ENCODE measurements around the gene HEATR5B. TPM values are rescaled to one million over a fixed set of nuclear protein-coding genes. Genes with fewer than 3 reads are reported as not detected.

The HEATR5B gene
- total RNA-seq, 1 experiment from 2014 or later: 12.6 TPM

DNA sequence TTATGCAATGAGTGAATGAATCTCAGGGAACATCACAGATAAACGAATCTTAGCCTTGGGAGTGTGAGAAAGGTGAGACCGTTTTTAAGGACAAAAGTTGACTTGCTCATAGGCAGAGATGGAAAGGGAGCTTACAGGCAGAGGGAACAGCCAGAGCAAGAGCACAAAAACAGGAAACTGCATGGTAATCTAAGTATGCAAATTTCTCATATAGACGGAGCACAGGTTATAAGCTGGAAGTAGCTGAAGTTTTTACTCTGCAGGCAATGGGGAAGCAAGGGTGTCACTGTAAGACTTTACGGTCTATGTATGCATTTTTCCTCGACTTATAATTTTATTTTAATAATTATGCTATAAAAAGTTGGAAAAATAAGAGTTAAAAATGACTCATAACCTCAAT, 73.0 kb downstream of the HEATR5B start:
- no peak overlapping the region for H3K4me3 Mint-ChIP-seq
- peaks cover 4% of the 10 kb centered on the region for H3K4me1 Mint-ChIP-seq
- H3K36me3 Mint-ChIP-seq: peaks cover 8% of the 10 kb centered on the region
- POLR2A ChIA-PET: no interaction called here
- no peaks in the 10 kb centered on the region for H3K9me3 Mint-ChIP-seq
- no peak for DNase-seq (ENCODE audit: low spot score)
- ATAC-seq: peak; percentile 48; the same call in 1 of the 2 replicates
- CTCF ChIA-PET: no interaction called here
- no peaks in the 10 kb centered on the region for H3K27me3 Mint-ChIP-seq (ENCODE audit: low read depth)
- peak overlapping the region; percentile 88 for H3K27ac Mint-ChIP-seq
- no peak for TF ChIP-seq PRRX2 (CRISPR knock-in tag; IDR thresholded peaks at IDR 0.05)
- TF ChIP-seq ZNF423 (CRISPR knock-in tag; IDR thresholded peaks at IDR 0.05): no peak
- TF ChIP-seq ZNF121 (CRISPR knock-in tag; IDR thresholded peaks at IDR 0.05): no peak
- no peak for TF ChIP-seq ZNF138 (CRISPR knock-in tag; conservative IDR thresholded peaks at IDR 0.05)
- TF ChIP-seq JAZF1 (CRISPR knock-in tag; IDR thresholded peaks at IDR 0.05): no peak
- TF ChIP-seq ETV6 (CRISPR knock-in tag; IDR thresholded peaks at IDR 0.05): no peak
- no peak for TF ChIP-seq GABPB1 (CRISPR knock-in tag; IDR thresholded peaks at IDR 0.05)
- TF ChIP-seq, protein P1, sequence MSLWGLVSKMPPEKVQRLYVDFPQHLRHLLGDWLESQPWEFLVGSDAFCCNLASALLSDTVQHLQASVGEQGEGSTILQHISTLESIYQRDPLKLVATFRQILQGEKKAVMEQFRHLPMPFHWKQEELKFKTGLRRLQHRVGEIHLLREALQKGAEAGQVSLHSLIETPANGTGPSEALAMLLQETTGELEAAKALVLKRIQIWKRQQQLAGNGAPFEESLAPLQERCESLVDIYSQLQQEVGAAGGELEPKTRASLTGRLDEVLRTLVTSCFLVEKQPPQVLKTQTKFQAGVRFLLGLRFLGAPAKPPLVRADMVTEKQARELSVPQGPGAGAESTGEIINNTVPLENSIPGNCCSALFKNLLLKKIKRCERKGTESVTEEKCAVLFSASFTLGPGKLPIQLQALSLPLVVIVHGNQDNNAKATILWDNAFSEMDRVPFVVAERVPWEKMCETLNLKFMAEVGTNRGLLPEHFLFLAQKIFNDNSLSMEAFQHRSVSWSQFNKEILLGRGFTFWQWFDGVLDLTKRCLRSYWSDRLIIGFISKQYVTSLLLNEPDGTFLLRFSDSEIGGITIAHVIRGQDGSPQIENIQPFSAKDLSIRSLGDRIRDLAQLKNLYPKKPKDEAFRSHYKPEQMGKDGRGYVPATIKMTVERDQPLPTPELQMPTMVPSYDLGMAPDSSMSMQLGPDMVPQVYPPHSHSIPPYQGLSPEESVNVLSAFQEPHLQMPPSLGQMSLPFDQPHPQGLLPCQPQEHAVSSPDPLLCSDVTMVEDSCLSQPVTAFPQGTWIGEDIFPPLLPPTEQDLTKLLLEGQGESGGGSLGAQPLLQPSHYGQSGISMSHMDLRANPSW (CRISPR knock-in tag; conservative IDR thresholded peaks at IDR 0.05; ENCODE audit: low read depth): no peak
- TF ChIP-seq IRF2 (CRISPR knock-in tag; IDR thresholded peaks at IDR 0.05; ENCODE audit: borderline replicate concordance, low read depth): no peak
- no peak for TF ChIP-seq NFYB (CRISPR knock-in tag; conservative IDR thresholded peaks at IDR 0.05; ENCODE audit: low read depth)
- TF ChIP-seq, protein P2, sequence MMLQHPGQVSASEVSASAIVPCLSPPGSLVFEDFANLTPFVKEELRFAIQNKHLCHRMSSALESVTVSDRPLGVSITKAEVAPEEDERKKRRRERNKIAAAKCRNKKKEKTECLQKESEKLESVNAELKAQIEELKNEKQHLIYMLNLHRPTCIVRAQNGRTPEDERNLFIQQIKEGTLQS (CRISPR knock-in tag; conservative IDR thresholded peaks at IDR 0.05): no peak
- TF ChIP-seq, protein P3, sequence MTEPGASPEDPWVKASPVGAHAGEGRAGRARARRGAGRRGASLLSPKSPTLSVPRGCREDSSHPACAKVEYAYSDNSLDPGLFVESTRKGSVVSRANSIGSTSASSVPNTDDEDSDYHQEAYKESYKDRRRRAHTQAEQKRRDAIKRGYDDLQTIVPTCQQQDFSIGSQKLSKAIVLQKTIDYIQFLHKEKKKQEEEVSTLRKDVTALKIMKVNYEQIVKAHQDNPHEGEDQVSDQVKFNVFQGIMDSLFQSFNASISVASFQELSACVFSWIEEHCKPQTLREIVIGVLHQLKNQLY (CRISPR knock-in tag; IDR thresholded peaks at IDR 0.05): no peak
- TF ChIP-seq, protein P4, sequence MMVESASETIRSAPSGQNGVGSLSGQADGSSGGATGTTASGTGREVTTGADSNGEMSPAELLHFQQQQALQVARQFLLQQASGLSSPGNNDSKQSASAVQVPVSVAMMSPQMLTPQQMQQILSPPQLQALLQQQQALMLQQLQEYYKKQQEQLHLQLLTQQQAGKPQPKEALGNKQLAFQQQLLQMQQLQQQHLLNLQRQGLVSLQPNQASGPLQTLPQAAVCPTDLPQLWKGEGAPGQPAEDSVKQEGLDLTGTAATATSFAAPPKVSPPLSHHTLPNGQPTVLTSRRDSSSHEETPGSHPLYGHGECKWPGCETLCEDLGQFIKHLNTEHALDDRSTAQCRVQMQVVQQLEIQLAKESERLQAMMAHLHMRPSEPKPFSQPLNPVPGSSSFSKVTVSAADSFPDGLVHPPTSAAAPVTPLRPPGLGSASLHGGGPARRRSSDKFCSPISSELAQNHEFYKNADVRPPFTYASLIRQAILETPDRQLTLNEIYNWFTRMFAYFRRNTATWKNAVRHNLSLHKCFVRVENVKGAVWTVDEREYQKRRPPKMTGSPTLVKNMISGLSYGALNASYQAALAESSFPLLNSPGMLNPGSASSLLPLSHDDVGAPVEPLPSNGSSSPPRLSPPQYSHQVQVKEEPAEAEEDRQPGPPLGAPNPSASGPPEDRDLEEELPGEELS (CRISPR knock-in tag; IDR thresholded peaks at IDR 0.05): no peak
- no peak for TF ChIP-seq ATF1 (CRISPR knock-in tag; IDR thresholded peaks at IDR 0.05)
- TF ChIP-seq, protein P5, sequence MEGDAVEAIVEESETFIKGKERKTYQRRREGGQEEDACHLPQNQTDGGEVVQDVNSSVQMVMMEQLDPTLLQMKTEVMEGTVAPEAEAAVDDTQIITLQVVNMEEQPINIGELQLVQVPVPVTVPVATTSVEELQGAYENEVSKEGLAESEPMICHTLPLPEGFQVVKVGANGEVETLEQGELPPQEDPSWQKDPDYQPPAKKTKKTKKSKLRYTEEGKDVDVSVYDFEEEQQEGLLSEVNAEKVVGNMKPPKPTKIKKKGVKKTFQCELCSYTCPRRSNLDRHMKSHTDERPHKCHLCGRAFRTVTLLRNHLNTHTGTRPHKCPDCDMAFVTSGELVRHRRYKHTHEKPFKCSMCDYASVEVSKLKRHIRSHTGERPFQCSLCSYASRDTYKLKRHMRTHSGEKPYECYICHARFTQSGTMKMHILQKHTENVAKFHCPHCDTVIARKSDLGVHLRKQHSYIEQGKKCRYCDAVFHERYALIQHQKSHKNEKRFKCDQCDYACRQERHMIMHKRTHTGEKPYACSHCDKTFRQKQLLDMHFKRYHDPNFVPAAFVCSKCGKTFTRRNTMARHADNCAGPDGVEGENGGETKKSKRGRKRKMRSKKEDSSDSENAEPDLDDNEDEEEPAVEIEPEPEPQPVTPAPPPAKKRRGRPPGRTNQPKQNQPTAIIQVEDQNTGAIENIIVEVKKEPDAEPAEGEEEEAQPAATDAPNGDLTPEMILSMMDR (IDR thresholded peaks at IDR 0.05): no peak
- TF ChIP-seq, protein P6, sequence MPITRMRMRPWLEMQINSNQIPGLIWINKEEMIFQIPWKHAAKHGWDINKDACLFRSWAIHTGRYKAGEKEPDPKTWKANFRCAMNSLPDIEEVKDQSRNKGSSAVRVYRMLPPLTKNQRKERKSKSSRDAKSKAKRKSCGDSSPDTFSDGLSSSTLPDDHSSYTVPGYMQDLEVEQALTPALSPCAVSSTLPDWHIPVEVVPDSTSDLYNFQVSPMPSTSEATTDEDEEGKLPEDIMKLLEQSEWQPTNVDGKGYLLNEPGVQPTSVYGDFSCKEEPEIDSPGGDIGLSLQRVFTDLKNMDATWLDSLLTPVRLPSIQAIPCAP (CRISPR knock-in tag; IDR thresholded peaks at IDR 0.05): no peak
- TF ChIP-seq, protein P7, sequence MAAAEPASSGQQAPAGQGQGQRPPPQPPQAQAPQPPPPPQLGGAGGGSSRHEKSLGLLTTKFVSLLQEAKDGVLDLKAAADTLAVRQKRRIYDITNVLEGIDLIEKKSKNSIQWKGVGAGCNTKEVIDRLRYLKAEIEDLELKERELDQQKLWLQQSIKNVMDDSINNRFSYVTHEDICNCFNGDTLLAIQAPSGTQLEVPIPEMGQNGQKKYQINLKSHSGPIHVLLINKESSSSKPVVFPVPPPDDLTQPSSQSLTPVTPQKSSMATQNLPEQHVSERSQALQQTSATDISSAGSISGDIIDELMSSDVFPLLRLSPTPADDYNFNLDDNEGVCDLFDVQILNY (CRISPR knock-in tag; IDR thresholded peaks at IDR 0.05): no peak
- TF ChIP-seq CREM (CRISPR knock-in tag; IDR thresholded peaks at IDR 0.05): no peak

Data from WTC11 (cell line).